BJ (cell line): ENCODE results near the gene KDM1B. TPM values are rescaled to one million over a fixed set of nuclear protein-coding genes. Genes with fewer than 3 reads are reported as not detected.
A peak's percentile ranks its signal among the peaks of the same experiment; 100 is the strongest.

Source experiments
- CTCF ChIA-PET: fragments of 350-600 bp; formaldehyde crosslinking; extraction: SDS; loops from one replicate; lab custom pipeline; 2021; ENCODE audit warnings: antibody characterized with exemption, inconsistent platforms; lab: Yijun Ruan, JAX
- POLR2A ChIA-PET: fragments of 300-600 bp; sonication (Branson Sonifier 250); formaldehyde crosslinking; extraction: SDS; loops from one replicate; lab custom pipeline; 2021; ENCODE audit warnings: antibody characterized with exemption; lab: Charles Lee
- DNase-seq: peaks from one replicate; pipeline ENCODE4 v3.0.0-alpha.2; 2011; ENCODE audit warnings: low read depth
- H3K27me3 ChIP-seq: 2 replicates; pipeline ENCODE4 v1.6.0; 2011; ENCODE audit warnings: low read length; ENCODE audit not compliant: control insufficient read depth, insufficient read depth
- H3K36me3 ChIP-seq: 2 replicates; pipeline ENCODE4 v1.5.1; 2011; ENCODE audit warnings: low read length; ENCODE audit not compliant: control insufficient read depth, insufficient read depth
- H3K4me3 ChIP-seq: 2 replicates; pipeline ENCODE4 v1.5.1; 2011; ENCODE audit warnings: low read depth, mild to moderate bottlenecking, control low read depth, low read length
- CTCF ChIP-seq: IDR thresholded peaks from 2 replicates; pipeline ENCODE4 v1.5.1; 2011; ENCODE audit warnings: low read depth, mild to moderate bottlenecking, control low read depth, inconsistent platforms, low read length, moderate library complexity; ENCODE audit not compliant: insufficient read depth
- polyA minus RNA-seq: library from RNA; depleted of rRNA, polyadenylated mRNA; stranded (reverse); fragments of >200 nt; gene quantifications from 2 replicates; pipeline ENCODE4 v1.2.3, GENCODE V29; 2011; rRNA and poly(A)+ RNA removed
- polyA plus RNA-seq: library from polyadenylated mRNA; depleted of rRNA; stranded (reverse); fragments of >200 nt; gene quantifications from 2 replicates; pipeline ENCODE4 v1.2.3, GENCODE V29; 2011; rRNA removed

The KDM1B gene
- polyA plus RNA-seq (10.3 and 13.3 TPM in 2 replicates), polyA minus RNA-seq (6.5 and 9.2 TPM in 2 replicates)

GRCh38 chr6:18155150-18155863 lies at the start of gene KDM1B:
Gene KDM1B, plus strand, starts transcription at chr6:18155422. Its CDS starts 4,474 bp downstream, at chr6:18159896.
- Histone ChIP-seq H3K36me3 (no peaks in the 10 kb centered on the region), H3K27me3 (no peaks in the 10 kb centered on the region), H3K4me3 (peak within 1 kb of the TSS; percentile 93)
- POLR2A ChIA-PET: interaction anchor here (0.6 kb wide), 1 partner anchor 234 kb away, joined by 3 read pairs; no protein-coding TSS in a partner anchor
- CTCF ChIA-PET: interaction anchor here (1.5 to 2.2 kb wide), 2 partner anchors 8 to 14 kb away, joined by 3 to 5 read pairs; no protein-coding TSS in a partner anchor
- no peak for TF ChIP-seq CTCF
- DNase-seq: peak; percentile 81

- Histone ChIP-seq H3K36me3 (no peaks in the 10 kb centered on the region), H3K4me3 (no peak overlapping the region), H3K27me3 (no peaks in the 10 kb centered on the region)
- POLR2A ChIA-PET: no interaction called here
- no peak for TF ChIP-seq CTCF
- CTCF ChIA-PET: no interaction called here
- DNase-seq: no peak
These were observed 48.2 kb upstream of the KDM1B start for GRCh38 chr6:18107061-18107460.

- Histone ChIP-seq H3K4me3 (no peak overlapping the region), H3K36me3 (no peaks in the 10 kb centered on the region), H3K27me3 (no peaks in the 10 kb centered on the region)
- ChIA-PET CTCF (no interaction called here), POLR2A (no interaction called here)
- no peak for DNase-seq
- TF ChIP-seq CTCF: no peak
These were observed 45.1 kb upstream of the KDM1B start for GRCh38 chr6:18110162-18110561.

- H3K4me3 ChIP-seq: no peak overlapping the region
- no peak for TF ChIP-seq CTCF
- no peaks in the 10 kb centered on the region for H3K27me3 ChIP-seq
- CTCF ChIA-PET: no interaction called here
- no peaks in the 10 kb centered on the region for H3K36me3 ChIP-seq
- POLR2A ChIA-PET: interaction anchor here (0.6 kb wide), 1 partner anchor 149 kb away, joined by 3 read pairs; no protein-coding TSS in a partner anchor
- DNase-seq: no peak
These were observed 39.9 kb upstream of the KDM1B start for GRCh38 chr6:18115356-18115755.

GRCh38 chr6:18117136-18117535 lies 38.1 kb upstream of the KDM1B start:
- Histone ChIP-seq H3K27me3 (no peaks in the 10 kb centered on the region), H3K36me3 (no peaks in the 10 kb centered on the region), H3K4me3 (no peak overlapping the region)
- CTCF ChIA-PET: interaction anchor here (2.4 kb wide), 1 partner anchor 9 kb away, joined by 7 read pairs; no protein-coding TSS in a partner anchor
- DNase-seq: no peak
- POLR2A ChIA-PET: no interaction called here
- no peak for TF ChIP-seq CTCF
